SK-N-MC (cell line): Measurements from ENCODE around the gene ADI1.

Source experiments
- DNase-seq: peaks from one replicate; pipeline ENCODE4 v3.0.0-alpha.2; 2011; ENCODE audit warnings: low read depth, low spot score
- H3K27ac ChIP-seq: fragments of 200-600 bp; sonication (generic); 2 replicates; pipeline ENCODE4 v1.5.1; 2016; ENCODE audit warnings: mixed run types
- H3K36me3 ChIP-seq: fragments of 200-600 bp; sonication (generic); 2 replicates; pipeline ENCODE4 v1.6.1; 2017; ENCODE audit warnings: antibody characterized with exemption, low read length, mixed read lengths; ENCODE audit not compliant: insufficient read depth
- H3K4me3 ChIP-seq: fragments of 200-600 bp; sonication (generic); 2 replicates; pipeline ENCODE4 v1.5.1; 2016
- H3K9ac ChIP-seq: fragments of 200-600 bp; sonication (generic); 2 replicates; pipeline ENCODE4 v1.8.0; 2017; ENCODE audit warnings: mixed run types, mixed read lengths; ENCODE audit not compliant: insufficient read length
- H3K9me3 ChIP-seq: fragments of 200-600 bp; sonication (generic); 2 replicates; pipeline ENCODE4 v1.6.1; 2017; ENCODE audit warnings: low read depth, mild to moderate bottlenecking, antibody characterized with exemption, low read length, moderate library complexity, mixed read lengths
- EZH2 ChIP-seq: fragments of 200-600 bp; sonication (generic); IDR thresholded peaks from one replicate; pipeline ENCODE4 v1.6.1; 2017; ENCODE audit warnings: antibody characterized with exemption
- FOXP2 ChIP-seq: optimal IDR thresholded peaks from 2 replicates; pipeline ENCODE3; 2011; ENCODE audit warnings: mild to moderate bottlenecking, moderate library complexity; ENCODE audit not compliant: insufficient read depth; ENCODE audit errors: extremely low read length, control extremely low read depth
- POLR2AphosphoS5 ChIP-seq: IDR thresholded peaks from 2 replicates; pipeline ENCODE4 v1.6.1; 2012; ENCODE audit warnings: mild to moderate bottlenecking, low read depth, low read length, borderline replicate concordance

ADI1 gene

GRCh38 chr2:3482363-3482821 is 36.9 kb downstream of the ADI1 start:
- Histone ChIP-seq H3K9ac (no peak overlapping the region), H3K36me3 (peaks cover 13% of the 10 kb centered on the region; the same call in 1 of the 2 replicates), H3K4me3 (no peak overlapping the region), H3K27ac (no peak overlapping the region), H3K9me3 (no peaks in the 10 kb centered on the region)
- DNase-seq = no peak
- TF ChIP-seq EZH2 (no peak), POLR2AphosphoS5 (no peak), FOXP2 (no peak)

- no peak overlapping the region for H3K27ac ChIP-seq
- H3K36me3 ChIP-seq = peaks cover 13% of the 10 kb centered on the region; the same call in 1 of the 2 replicates
- H3K9ac ChIP-seq = no peak overlapping the region
Observed at GRCh38 chr2:3481736-3482362, 37.5 kb downstream of the ADI1 start.

GRCh38 chr2:3481011-3481400 is 38.3 kb downstream of the ADI1 start:
- TF ChIP-seq POLR2AphosphoS5 (no peak), FOXP2 (no peak), EZH2 (no peak)
- no peaks in the 10 kb centered on the region for H3K9me3 ChIP-seq
- DNase-seq = no peak
- no peak overlapping the region for H3K27ac ChIP-seq
- H3K36me3 ChIP-seq = peaks cover 13% of the 10 kb centered on the region; the same call in 1 of the 2 replicates
- H3K4me3 ChIP-seq = no peak overlapping the region
- H3K9ac ChIP-seq = no peak overlapping the region

More at GRCh38 chr2:3481736-3482362, 37.5 kb downstream of the ADI1 start:
- no peak for DNase-seq
- no peaks in the 10 kb centered on the region for H3K9me3 ChIP-seq
- no peak for TF ChIP-seq FOXP2
- TF ChIP-seq POLR2AphosphoS5 = no peak
- no peak for TF ChIP-seq EZH2
- no peak overlapping the region for H3K4me3 ChIP-seq

- no peak for DNase-seq
- TF ChIP-seq FOXP2 (no peak), EZH2 (no peak), POLR2AphosphoS5 (no peak)
- peaks cover 13% of the 10 kb centered on the region; the same call in 1 of the 2 replicates for H3K36me3 ChIP-seq
- no peaks in the 10 kb centered on the region for H3K9me3 ChIP-seq
- H3K9ac ChIP-seq = no peak overlapping the region
- no peak overlapping the region for H3K4me3 ChIP-seq
- no peak overlapping the region for H3K27ac ChIP-seq
Observed at GRCh38 chr2:3480352-3481010, 38.9 kb downstream of the ADI1 start.

GRCh38 chr2:3479430-3480320 is 39.7 kb downstream of the ADI1 start:
- Histone ChIP-seq H3K36me3 (peaks cover 13% of the 10 kb centered on the region; the same call in 1 of the 2 replicates), H3K9ac (no peak overlapping the region), H3K27ac (no peak overlapping the region), H3K4me3 (no peak overlapping the region), H3K9me3 (no peaks in the 10 kb centered on the region)
- TF ChIP-seq POLR2AphosphoS5 = no peak
- no peak for TF ChIP-seq EZH2
- no peak for TF ChIP-seq FOXP2
- no peak for DNase-seq

- no peak overlapping the region for H3K9ac ChIP-seq
- peaks cover 13% of the 10 kb centered on the region; the same call in 1 of the 2 replicates for H3K36me3 ChIP-seq
- H3K9me3 ChIP-seq = no peaks in the 10 kb centered on the region
- no peak overlapping the region for H3K27ac ChIP-seq
- no peak for TF ChIP-seq EZH2
- TF ChIP-seq POLR2AphosphoS5 = no peak
- no peak for TF ChIP-seq FOXP2
- no peak overlapping the region for H3K4me3 ChIP-seq
- no peak for DNase-seq
Observed at GRCh38 chr2:3478846-3479385, 40.4 kb downstream of the ADI1 start.

- Histone ChIP-seq H3K9me3 (no peaks in the 10 kb centered on the region), H3K4me3 (no peak overlapping the region)
- no peak for DNase-seq
Observed at GRCh38 chr2:3476985-3477327, 42.4 kb downstream of the ADI1 start.

More at GRCh38 chr2:3476985-3477327, 42.4 kb downstream of the ADI1 start:
- Histone ChIP-seq H3K9ac (no peak overlapping the region), H3K27ac (no peak overlapping the region), H3K36me3 (peaks cover 13% of the 10 kb centered on the region; the same call in 1 of the 2 replicates)
- TF ChIP-seq POLR2AphosphoS5 (no peak), EZH2 (no peak), FOXP2 (no peak)
